DND-41 (cell line): ENCODE measurements around the gene EPOP.

Experiments
- CTCF ChIP-seq: IDR thresholded peaks from 2 replicates; pipeline ENCODE4 v1.5.1; 2012; ENCODE audit warnings: borderline replicate concordance, low read length, moderate library complexity, mild to moderate bottlenecking; ENCODE audit not compliant: poor library complexity, severe bottlenecking; ENCODE audit errors: extremely low read depth
- EZH2 ChIP-seq: IDR thresholded peaks from 3 replicates; pipeline ENCODE4 v1.6.1; 2012; ENCODE audit warnings: borderline replicate concordance, low read depth, mild to moderate bottlenecking, moderate library complexity, low read length, inconsistent platforms; ENCODE audit not compliant: severe bottlenecking

DNA sequence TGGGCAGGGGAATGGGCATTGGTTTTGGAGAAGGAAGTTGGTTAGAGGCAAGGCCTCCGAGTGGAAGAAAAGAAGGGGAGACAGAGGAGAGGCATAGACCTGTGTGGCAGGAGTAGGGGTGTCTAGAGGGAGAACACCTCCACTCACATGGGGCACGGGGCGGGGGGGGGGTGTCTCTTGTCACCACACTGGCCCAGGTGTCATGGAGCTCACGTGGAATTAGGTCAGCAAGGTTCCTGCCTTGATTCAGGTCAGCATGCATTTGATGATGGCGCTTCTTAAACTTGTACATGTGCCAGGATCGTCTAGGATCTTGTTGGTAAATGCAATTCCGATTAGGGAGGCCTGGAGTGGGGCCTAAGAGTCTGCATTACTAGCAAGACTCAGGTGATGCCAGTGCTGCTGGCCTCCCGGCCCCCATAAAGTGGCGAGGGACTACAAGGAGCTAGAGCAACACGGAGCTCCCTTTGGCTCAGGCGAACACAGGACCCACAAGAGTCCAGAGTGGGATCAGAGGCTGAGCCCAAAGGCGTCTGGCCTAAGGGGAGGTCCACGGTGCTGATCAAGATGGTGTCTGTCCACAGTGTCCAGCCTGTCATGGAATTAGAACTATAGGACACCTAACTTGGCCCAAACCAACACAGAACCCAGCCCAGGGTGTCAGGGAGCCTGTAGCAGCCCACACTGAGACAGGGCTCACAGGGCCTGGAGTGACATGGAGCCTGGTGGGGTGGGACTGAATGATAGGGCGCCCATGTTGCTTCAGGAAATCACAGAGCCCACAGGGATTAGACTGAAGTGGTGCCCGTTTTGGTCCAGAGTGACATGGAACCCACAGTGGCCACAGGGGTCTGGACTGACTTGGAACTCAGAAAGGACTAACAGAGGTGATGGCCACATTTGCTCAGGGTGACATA is 16.7 kb downstream of the EPOP start:
- TF ChIP-seq CTCF: no peak
- TF ChIP-seq EZH2: no peak
